Neural cell (in vitro differentiated cells): ENCODE data around the gene KPNA4. TPM values are rescaled to one million over a fixed set of nuclear protein-coding genes. Genes with fewer than 3 reads are reported as not detected.

Experiments used
- H2AFZ ChIP-seq: fragments of 200-600, 300-800 bp; sonication (generic), shearing (Covaris generic); 2 replicates; pipeline ENCODE4 v1.6.0; 2014; ENCODE audit warnings: low read depth, mild to moderate bottlenecking, antibody characterized with exemption, low read length, moderate library complexity
- H3F3A ChIP-seq: fragments of 200-600 bp; shearing (Covaris generic); 2 replicates; pipeline ENCODE4 v1.6.1; 2016; ENCODE audit warnings: mild to moderate bottlenecking, moderate library complexity, mixed read lengths, antibody characterized with exemption, low read length; ENCODE audit not compliant: insufficient read depth, poor library complexity, severe bottlenecking
- H3K27ac ChIP-seq: fragments of 200-600, 300-800 bp; sonication (generic), shearing (Covaris generic); 2 replicates; pipeline ENCODE4 v1.5.1; 2014; ENCODE audit warnings: mild to moderate bottlenecking, low read length, moderate library complexity
- H3K27me3 ChIP-seq: fragments of 300-800, 200-600 bp; sonication (generic), shearing (Covaris generic); 2 replicates; pipeline ENCODE4 v1.6.0; 2014; ENCODE audit warnings: mild to moderate bottlenecking, low read depth, low read length, moderate library complexity; ENCODE audit not compliant: insufficient read depth
- H3K36me3 ChIP-seq: fragments of 300-800, 200-600 bp; sonication (generic), shearing (Covaris generic); 2 replicates; pipeline ENCODE4 v1.5.1; 2014; ENCODE audit warnings: mild to moderate bottlenecking, antibody characterized with exemption, low read length, moderate library complexity; ENCODE audit not compliant: insufficient read depth
- H3K4me2 ChIP-seq: fragments of 300-800, 200-600 bp; sonication (generic), shearing (Covaris generic); 2 replicates; pipeline ENCODE4 v1.6.0; 2014; ENCODE audit warnings: mild to moderate bottlenecking, low read length
- H3K4me3 ChIP-seq: fragments of 300-800, 200-600 bp; sonication (generic), shearing (Covaris generic); 2 replicates; pipeline ENCODE4 v1.5.1; 2014; ENCODE audit warnings: mild to moderate bottlenecking, low read length, moderate library complexity
- H3K79me2 ChIP-seq: fragments of 200-600 bp; shearing (Covaris generic); replicated peaks from 2 replicates; pipeline ENCODE4 v1.6.0; 2014; ENCODE audit warnings: mild to moderate bottlenecking, low read length, moderate library complexity; ENCODE audit not compliant: insufficient read depth
- H3K9ac ChIP-seq: fragments of 300-800, 200-600 bp; sonication (generic), shearing (Covaris generic); 2 replicates; pipeline ENCODE4 v1.6.1; 2016; ENCODE audit warnings: mild to moderate bottlenecking, low read length, mixed read lengths
- H3K9me2 ChIP-seq: fragments of 200-600 bp; shearing (Covaris generic); 2 replicates; pipeline ENCODE4 v1.6.1; 2016; ENCODE audit warnings: mild to moderate bottlenecking, low read length, mixed read lengths; ENCODE audit not compliant: insufficient read depth
- H3K9me3 ChIP-seq: fragments of 200-600, 300-800 bp; sonication (generic), shearing (Covaris generic); 2 replicates; pipeline ENCODE4 v1.6.1; 2016; ENCODE audit warnings: mild to moderate bottlenecking, mixed run types, low read length, moderate library complexity, mixed read lengths
- H4K20me1 ChIP-seq: fragments of 200-600 bp; shearing (Covaris generic); 2 replicates; pipeline ENCODE4 v1.6.1; 2016; ENCODE audit warnings: mild to moderate bottlenecking, mixed run types; ENCODE audit not compliant: insufficient read depth
- EP300 ChIP-seq: fragments of 450-650 bp; conservative IDR thresholded peaks from 2 replicates; pipeline ENCODE4 v1.6.1; 2014; ENCODE audit warnings: antibody characterized with exemption, mild to moderate bottlenecking, moderate library complexity; ENCODE audit not compliant: poor library complexity, severe bottlenecking
- EZH2 ChIP-seq: fragments of 200-600, 300-800 bp; shearing (Covaris generic), sonication (generic); IDR thresholded peaks from 2 replicates; pipeline ENCODE4 v1.6.1; 2014; ENCODE audit warnings: antibody characterized with exemption, low read length, borderline replicate concordance, mild to moderate bottlenecking; ENCODE audit not compliant: insufficient read depth, poor library complexity, severe bottlenecking
- MXI1 ChIP-seq: fragments of 450-650 bp; conservative IDR thresholded peaks from 2 replicates; pipeline ENCODE4 v1.6.1; 2014; ENCODE audit warnings: antibody characterized with exemption, mild to moderate bottlenecking; ENCODE audit not compliant: poor library complexity, severe bottlenecking
- POLR2AphosphoS5 ChIP-seq: IDR thresholded peaks from 2 replicates; pipeline ENCODE4 v1.6.1; 2012
- RAD21 ChIP-seq: fragments of 450-650 bp; conservative IDR thresholded peaks from 2 replicates; pipeline ENCODE4 v1.6.1; 2014; ENCODE audit warnings: antibody characterized with exemption, mild to moderate bottlenecking, moderate library complexity
- REST ChIP-seq: IDR thresholded peaks from 2 replicates; pipeline ENCODE4 v1.6.1; 2012; ENCODE audit warnings: borderline replicate concordance
- SMC3 ChIP-seq: fragments of 450-650 bp; conservative IDR thresholded peaks from 2 replicates; pipeline ENCODE4 v1.6.1; 2014; ENCODE audit warnings: antibody characterized with exemption, mild to moderate bottlenecking, moderate library complexity; ENCODE audit not compliant: poor library complexity
- TAF1 ChIP-seq: IDR thresholded peaks from 2 replicates; pipeline ENCODE4 v1.6.1; 2012; ENCODE audit warnings: low read depth
- polyA plus RNA-seq: library from polyadenylated mRNA; depleted of rRNA; stranded (reverse); fragments of >200 nt; gene quantifications from 2 replicates; pipeline ENCODE4 v1.2.3, GENCODE V29; 2014
- TF ChIP-seq, protein P1 (sequence below): fragments of 450-650 bp; IDR thresholded peaks from 2 replicates; pipeline ENCODE4 v1.5.1; 2014; ENCODE audit warnings: antibody characterized with exemption, mild to moderate bottlenecking, moderate library complexity; ENCODE audit not compliant: poor library complexity, severe bottlenecking

Gene KPNA4
- polyA plus RNA-seq, 1 donor from 2014 or later, result 23.1 TPM

GRCh38 chr3:160447544-160447943 lies 117.8 kb downstream of the KPNA4 start:
- H3K27ac ChIP-seq, result no peak overlapping the region
- H3K27me3 ChIP-seq, result no peaks in the 10 kb centered on the region
- TF ChIP-seq EP300, result no peak
- no peaks in the 10 kb centered on the region for H3F3A ChIP-seq
- no peaks in the 10 kb centered on the region for H3K36me3 ChIP-seq
- no peaks in the 10 kb centered on the region for H3K9me2 ChIP-seq
- no peak overlapping the region for H3K4me3 ChIP-seq
- no peak overlapping the region for H2AFZ ChIP-seq
- no peak overlapping the region for H3K4me2 ChIP-seq
- H3K9me3 ChIP-seq, result no peaks in the 10 kb centered on the region
- H3K79me2 ChIP-seq, result peaks cover 37% of the 10 kb centered on the region
- H3K9ac ChIP-seq, result no peak overlapping the region
- H4K20me1 ChIP-seq, result no peaks in the 10 kb centered on the region

- Histone ChIP-seq H2AFZ (no peak overlapping the region), H3K9me3 (no peaks in the 10 kb centered on the region), H3K9ac (no peak overlapping the region), H3K9me2 (no peaks in the 10 kb centered on the region), H4K20me1 (no peaks in the 10 kb centered on the region), H3F3A (no peaks in the 10 kb centered on the region), H3K4me2 (no peak overlapping the region), H3K4me3 (no peak overlapping the region), H3K27me3 (no peaks in the 10 kb centered on the region), H3K36me3 (no peaks in the 10 kb centered on the region), H3K27ac (no peak overlapping the region), H3K79me2 (peaks cover 43% of the 10 kb centered on the region)
- TF ChIP-seq EP300, result no peak
- TF ChIP-seq POLR2AphosphoS5, result no peak
- no peak for TF ChIP-seq SMC3
- no peak for TF ChIP-seq RAD21
- TF ChIP-seq MXI1, result no peak
- no peak for TF ChIP-seq REST
These were observed 118.8 kb downstream of the KPNA4 start for GRCh38 chr3:160446522-160447056.

GRCh38 chr3:160445854-160446253 lies 119.5 kb downstream of the KPNA4 start:
- Histone ChIP-seq H3K9ac (no peak overlapping the region), H3K9me3 (no peaks in the 10 kb centered on the region), H3K79me2 (peaks cover 43% of the 10 kb centered on the region), H4K20me1 (no peaks in the 10 kb centered on the region), H3K27me3 (no peaks in the 10 kb centered on the region), H3K9me2 (no peaks in the 10 kb centered on the region), H3K4me2 (no peak overlapping the region), H3K4me3 (no peak overlapping the region), H3K27ac (no peak overlapping the region), H3K36me3 (no peaks in the 10 kb centered on the region), H2AFZ (no peak overlapping the region), H3F3A (no peaks in the 10 kb centered on the region)
- TF ChIP-seq REST (no peak), TAF1 (no peak), MXI1 (no peak), EZH2 (no peak), RAD21 (no peak), POLR2AphosphoS5 (no peak), EP300 (no peak), SMC3 (no peak)
- TF ChIP-seq, protein P1, sequence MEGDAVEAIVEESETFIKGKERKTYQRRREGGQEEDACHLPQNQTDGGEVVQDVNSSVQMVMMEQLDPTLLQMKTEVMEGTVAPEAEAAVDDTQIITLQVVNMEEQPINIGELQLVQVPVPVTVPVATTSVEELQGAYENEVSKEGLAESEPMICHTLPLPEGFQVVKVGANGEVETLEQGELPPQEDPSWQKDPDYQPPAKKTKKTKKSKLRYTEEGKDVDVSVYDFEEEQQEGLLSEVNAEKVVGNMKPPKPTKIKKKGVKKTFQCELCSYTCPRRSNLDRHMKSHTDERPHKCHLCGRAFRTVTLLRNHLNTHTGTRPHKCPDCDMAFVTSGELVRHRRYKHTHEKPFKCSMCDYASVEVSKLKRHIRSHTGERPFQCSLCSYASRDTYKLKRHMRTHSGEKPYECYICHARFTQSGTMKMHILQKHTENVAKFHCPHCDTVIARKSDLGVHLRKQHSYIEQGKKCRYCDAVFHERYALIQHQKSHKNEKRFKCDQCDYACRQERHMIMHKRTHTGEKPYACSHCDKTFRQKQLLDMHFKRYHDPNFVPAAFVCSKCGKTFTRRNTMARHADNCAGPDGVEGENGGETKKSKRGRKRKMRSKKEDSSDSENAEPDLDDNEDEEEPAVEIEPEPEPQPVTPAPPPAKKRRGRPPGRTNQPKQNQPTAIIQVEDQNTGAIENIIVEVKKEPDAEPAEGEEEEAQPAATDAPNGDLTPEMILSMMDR, result no peak
